HL-60 (cell line): ENCODE results near the gene RAE1.
A peak's percentile ranks its signal among the peaks of the same experiment; 100 is the strongest.

Experiments
- DNase-seq, 2 experiments: peaks; one replicate each; pipeline ENCODE4 v3.0.0-alpha.2; 2010 to 2020; ENCODE audit warnings: low read depth in 1 of 2, low spot score in 1 of 2
- H3K27ac ChIP-seq: fragments of 250-450 bp; sonication (Bioruptor Pico); replicated peaks from 2 replicates; pipeline ENCODE4 v1.5.1; 2020; ENCODE audit warnings: mild to moderate bottlenecking, moderate library complexity
- H3K27me3 ChIP-seq: fragments of 250-450 bp; sonication (Bioruptor Pico); 2 replicates; pipeline ENCODE4 v1.5.1; 2021; ENCODE audit warnings: mild to moderate bottlenecking, moderate library complexity; ENCODE audit not compliant: insufficient read depth, poor library complexity, severe bottlenecking
- H3K4me3 ChIP-seq: replicated peaks from 2 replicates; pipeline ENCODE4 v1.5.1; 2011; ENCODE audit warnings: mild to moderate bottlenecking, control low read depth, low read length; ENCODE audit not compliant: insufficient read depth
- CTCF ChIP-seq: IDR thresholded peaks from one replicate; pipeline ENCODE4 v1.5.1; 2011; ENCODE audit warnings: low read length, control low read depth, inconsistent platforms; ENCODE audit not compliant: insufficient read depth
- GABPA ChIP-seq: IDR thresholded peaks from 2 replicates; pipeline ENCODE4 v1.6.1; 2012; ENCODE audit warnings: low read depth
- POLR2AphosphoS5 ChIP-seq: IDR thresholded peaks from 2 replicates; pipeline ENCODE4 v1.6.1; 2012; ENCODE audit warnings: low read depth
- REST ChIP-seq: IDR thresholded peaks from 2 replicates; pipeline ENCODE4 v1.6.1; 2012; ENCODE audit warnings: low read depth; ENCODE audit not compliant: insufficient replicate concordance
- SPI1 ChIP-seq: IDR thresholded peaks from 2 replicates; pipeline ENCODE4 v1.6.1; 2012; ENCODE audit warnings: low read depth, mild to moderate bottlenecking, borderline replicate concordance

The RAE1 gene

GRCh38 chr20:57330998-57331397, 20.1 kb upstream of the RAE1 start:
- no peak overlapping the region for H3K4me3 ChIP-seq
- TF ChIP-seq POLR2AphosphoS5 (no peak), GABPA (no peak), REST (no peak), CTCF (no peak), SPI1 (no peak)
- H3K27me3 ChIP-seq = peaks cover 6% of the 10 kb centered on the region
- DNase-seq = peak; percentile 62 to 66
- no peak overlapping the region; the same call in 1 of the 2 replicates for H3K27ac ChIP-seq

DNA sequence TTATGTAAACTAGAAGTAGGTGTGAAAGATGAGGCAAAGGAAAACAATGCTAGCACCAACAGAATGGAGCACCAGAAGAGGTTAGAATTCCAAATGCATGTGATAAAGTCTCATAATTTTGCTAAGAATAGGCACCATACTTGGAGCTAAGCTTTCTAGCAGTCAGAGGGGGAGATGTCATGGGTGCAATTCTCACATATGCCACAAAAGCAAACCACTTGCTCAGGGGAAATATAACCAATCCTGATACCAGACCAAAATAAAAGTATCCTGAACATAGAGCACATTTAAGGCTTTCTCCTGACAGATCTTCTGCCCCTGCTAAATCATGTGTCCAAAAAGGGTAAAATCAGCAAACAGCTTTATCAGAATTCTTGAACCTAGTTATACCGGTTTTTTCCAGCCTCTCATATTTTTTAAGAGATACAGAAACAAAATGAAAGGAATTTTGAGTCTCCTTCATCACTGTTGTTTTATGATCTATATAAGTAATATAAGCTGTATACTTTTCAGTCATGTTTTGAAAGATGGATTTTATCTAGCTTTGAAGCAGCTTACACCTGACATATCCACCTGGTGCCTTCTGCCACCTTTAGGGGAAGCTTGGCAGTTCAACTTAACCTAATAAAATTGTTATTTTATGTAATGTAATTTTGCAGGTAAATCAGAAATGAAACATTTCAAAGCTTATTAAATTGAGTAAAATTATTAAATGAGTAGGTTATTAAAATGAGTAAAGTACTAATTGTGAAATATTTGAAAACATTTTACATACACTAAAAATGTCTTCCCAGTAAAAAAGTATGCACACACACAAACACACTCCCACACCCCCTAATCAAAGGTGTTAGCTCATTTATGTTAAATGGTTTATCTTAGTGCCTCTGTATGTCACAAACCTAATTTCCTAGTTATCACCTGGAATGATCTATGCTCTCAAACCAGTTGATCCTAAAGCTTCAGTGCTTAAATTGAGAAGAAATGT, 18.7 kb upstream of the RAE1 start:
- H3K27ac ChIP-seq = no peak overlapping the region
- H3K4me3 ChIP-seq = no peak overlapping the region
- H3K27me3 ChIP-seq = peaks cover 6% of the 10 kb centered on the region
- no peak for TF ChIP-seq SPI1
- no peak for TF ChIP-seq CTCF
- TF ChIP-seq REST = no peak
- no peak for TF ChIP-seq GABPA
- TF ChIP-seq POLR2AphosphoS5 = no peak
- DNase-seq = no peak

DNA sequence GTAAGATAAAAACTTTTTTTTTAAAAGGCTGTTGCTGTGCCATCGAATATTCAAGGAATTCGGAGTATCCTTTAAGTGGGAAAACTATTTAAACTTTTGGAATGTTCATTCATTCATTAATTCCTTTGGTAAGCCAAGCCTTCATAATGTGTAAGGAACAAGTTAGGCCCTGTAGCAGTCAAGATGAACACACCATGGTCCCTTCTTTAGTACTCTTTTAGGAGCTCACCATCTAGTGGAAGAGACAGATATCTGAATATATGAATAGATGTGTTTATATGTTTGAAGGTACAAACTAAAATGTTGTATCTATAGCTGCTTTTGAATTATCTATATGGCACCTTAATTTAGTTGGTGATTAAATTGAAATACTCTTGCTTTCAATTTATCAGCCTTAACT, 15.7 kb upstream of the RAE1 start:
- peaks cover 6% of the 10 kb centered on the region for H3K27me3 ChIP-seq
- no peak overlapping the region for H3K27ac ChIP-seq
- DNase-seq = no peak
- no peak overlapping the region for H3K4me3 ChIP-seq
- no peak for TF ChIP-seq GABPA
- no peak for TF ChIP-seq SPI1
- TF ChIP-seq CTCF = no peak
- TF ChIP-seq REST = no peak
- TF ChIP-seq POLR2AphosphoS5 = no peak
